Measurements from ENCODE around the gene CSF1.

The CSF1 gene

GRCh38 chr1:109901524-109902145 is 9.0 kb upstream of the CSF1 start:
- DNase-seq = no peak

- DNase-seq = peak; percentile 8 to 63
Measured at GRCh38 chr1:109902204-109902985, 8.3 kb upstream of the CSF1 start.

- DNase-seq = no peak
Measured at GRCh38 chr1:109903376-109903930, 7.2 kb upstream of the CSF1 start.

GRCh38 chr1:109904105-109904817 is 6.4 kb upstream of the CSF1 start:
- no peak for DNase-seq

- no peak for DNase-seq
Measured at GRCh38 chr1:109905491-109905890, 5.2 kb upstream of the CSF1 start.

- DNase-seq = no peak
Measured at GRCh38 chr1:109906160-109906838, 4.3 kb upstream of the CSF1 start.

- DNase-seq = no peak
Measured at GRCh38 chr1:109906839-109907180, 3.8 kb upstream of the CSF1 start.

- DNase-seq = no peak
Measured at GRCh38 chr1:109907190-109907774, 3.4 kb upstream of the CSF1 start.

GRCh38 chr1:109908836-109909235 is 1.8 kb upstream of the CSF1 start:
- no peak for DNase-seq

- no peak for DNase-seq
Measured at GRCh38 chr1:109909561-109909960, 1.1 kb upstream of the CSF1 start.

GRCh38 chr1:109910963-109911798 is 532 bp downstream of the CSF1 start:
- no peak for DNase-seq

- no peak for DNase-seq
Measured at GRCh38 chr1:109912214-109912861, 1.7 kb downstream of the CSF1 start.

- DNase-seq = no peak
Measured at GRCh38 chr1:109912873-109913272, 2.2 kb downstream of the CSF1 start.

- no peak for DNase-seq
Measured at GRCh38 chr1:109913360-109913879, 2.8 kb downstream of the CSF1 start.

- no peak for DNase-seq
Measured at GRCh38 chr1:109914587-109915240, 4.1 kb downstream of the CSF1 start.

- no peak for DNase-seq
Measured at GRCh38 chr1:109917051-109917767, 6.6 kb downstream of the CSF1 start.

GRCh38 chr1:109917768-109918606 is 7.3 kb downstream of the CSF1 start:
- no peak for DNase-seq

GRCh38 chr1:109918671-109919070 is 8.0 kb downstream of the CSF1 start:
- DNase-seq = no peak

- no peak for DNase-seq
Measured at GRCh38 chr1:109919303-109919702, 8.7 kb downstream of the CSF1 start.
